ENCODE measurements around the gene RTN4R. TPM values are rescaled to one million over a fixed set of nuclear protein-coding genes. Genes with fewer than 3 reads are reported as not detected.
A peak's percentile ranks its signal among the peaks of the same experiment; 100 is the strongest.

Gene RTN4R
- total and polyA plus RNA-seq, 9 of the 15 experiments (the other 6 are each of a cell fraction or from before 2014, with no cell fraction given), result 0.04 to 2.8 (median 1.4) TPM; not detected in 3

DNA sequence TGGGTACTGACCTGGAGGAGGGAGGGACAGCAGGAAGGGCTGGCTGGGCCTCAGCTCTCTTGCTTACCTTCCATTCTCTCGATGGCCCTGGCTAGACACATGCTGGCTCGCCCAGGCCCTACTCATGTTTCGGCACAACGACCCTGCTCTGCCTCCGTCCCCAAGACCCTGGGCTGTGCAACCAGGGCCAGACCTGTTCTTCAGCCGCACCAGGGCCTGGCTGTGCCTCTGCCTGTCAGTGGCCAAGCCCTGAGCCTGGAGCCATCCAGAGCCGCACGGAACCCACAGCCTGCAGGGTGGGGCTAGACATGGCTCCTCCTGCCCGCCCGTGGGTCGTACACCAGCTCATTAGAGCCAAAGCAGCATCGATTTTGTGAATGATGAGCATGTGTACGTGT lies 47.5 kb downstream of the RTN4R start (continued):
- TF ChIP-seq, protein P1, sequence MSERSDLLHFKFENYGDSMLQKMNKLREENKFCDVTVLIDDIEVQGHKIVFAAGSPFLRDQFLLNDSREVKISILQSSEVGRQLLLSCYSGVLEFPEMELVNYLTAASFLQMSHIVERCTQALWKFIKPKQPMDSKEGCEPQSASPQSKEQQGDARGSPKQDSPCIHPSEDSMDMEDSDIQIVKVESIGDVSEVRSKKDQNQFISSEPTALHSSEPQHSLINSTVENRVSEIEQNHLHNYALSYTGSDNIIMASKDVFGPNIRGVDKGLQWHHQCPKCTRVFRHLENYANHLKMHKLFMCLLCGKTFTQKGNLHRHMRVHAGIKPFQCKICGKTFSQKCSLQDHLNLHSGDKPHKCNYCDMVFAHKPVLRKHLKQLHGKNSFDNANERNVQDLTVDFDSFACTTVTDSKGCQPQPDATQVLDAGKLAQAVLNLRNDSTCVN (CRISPR knock-in tag; IDR thresholded peaks at IDR 0.05), result no peak
- TF ChIP-seq NFATC3 (IDR thresholded peaks at IDR 0.05), result no peak
- no peak for TF ChIP-seq ZNF431 (CRISPR knock-in tag; IDR thresholded peaks at IDR 0.05)
- TF ChIP-seq ATF1 (CRISPR knock-in tag; IDR thresholded peaks at IDR 0.05), result no peak
- no peak for TF ChIP-seq ATF1 (tag; IDR thresholded peaks at IDR 0.05)
- no peak for TF ChIP-seq TFE3 (CRISPR knock-in tag; IDR thresholded peaks at IDR 0.05)
- no peak for TF ChIP-seq ILF3 (IDR thresholded peaks at IDR 0.05; ENCODE audit: borderline replicate concordance)
- no peak for TF ChIP-seq ZKSCAN8 (CRISPR knock-in tag; IDR thresholded peaks at IDR 0.05)
- no peak for TF ChIP-seq SMAD2 (IDR thresholded peaks at IDR 0.05; ENCODE audit: low read depth, low read length)
- no peak; the same call in 1 of the 2 replicates for TF ChIP-seq NR3C1 (CRISPR knock-in tag; IDR thresholded peaks at IDR 0.05)
- 0 out of 2 replicates have a peak, but pooled peaks have one; percentile 27 for TF ChIP-seq HDAC6 (IDR thresholded peaks at IDR 0.05; ENCODE audit: low read depth, low read length)
- TF ChIP-seq BRCA1 (IDR thresholded peaks at IDR 0.05), result no peak
- peak; percentile 93; the same call in 1 of the 2 replicates for TF ChIP-seq BRCA1 (CRISPR knock-in tag; IDR thresholded peaks at IDR 0.05)
- TF ChIP-seq DNMT1 (IDR thresholded peaks at IDR 0.05), result no peak
- TF ChIP-seq COPS2 (conservative IDR thresholded peaks at IDR 0.05), result no peak
- TF ChIP-seq SMAD3 (CRISPR knock-in tag; conservative IDR thresholded peaks at IDR 0.05), result no peak
- no peak for TF ChIP-seq SAFB2 (IDR thresholded peaks at IDR 0.05; ENCODE audit: borderline replicate concordance, low read depth, low read length, severe bottlenecking)
- TF ChIP-seq NFE2 (IDR thresholded peaks at IDR 0.05; ENCODE audit: low read depth), result no peak
- no peak for TF ChIP-seq TAF7 (tag; IDR thresholded peaks at IDR 0.05)
- no peak for TF ChIP-seq NCOA2 (IDR thresholded peaks at IDR 0.05; ENCODE audit: partially characterized antibody in 2 of 2)
- no peak for TF ChIP-seq RAD21 (CRISPR knock-in tag; conservative IDR thresholded peaks at IDR 0.05 in 1 of 2, IDR thresholded peaks at IDR 0.05 in 1 of 2)
- TF ChIP-seq ZNF282 (CRISPR knock-in tag; IDR thresholded peaks at IDR 0.05), result 0 out of 2 replicates have a peak, but pooled peaks have one; percentile 51
- no peak for TF ChIP-seq RHOXF2B (CRISPR knock-in tag; conservative IDR thresholded peaks at IDR 0.05)
- TF ChIP-seq, protein P2, sequence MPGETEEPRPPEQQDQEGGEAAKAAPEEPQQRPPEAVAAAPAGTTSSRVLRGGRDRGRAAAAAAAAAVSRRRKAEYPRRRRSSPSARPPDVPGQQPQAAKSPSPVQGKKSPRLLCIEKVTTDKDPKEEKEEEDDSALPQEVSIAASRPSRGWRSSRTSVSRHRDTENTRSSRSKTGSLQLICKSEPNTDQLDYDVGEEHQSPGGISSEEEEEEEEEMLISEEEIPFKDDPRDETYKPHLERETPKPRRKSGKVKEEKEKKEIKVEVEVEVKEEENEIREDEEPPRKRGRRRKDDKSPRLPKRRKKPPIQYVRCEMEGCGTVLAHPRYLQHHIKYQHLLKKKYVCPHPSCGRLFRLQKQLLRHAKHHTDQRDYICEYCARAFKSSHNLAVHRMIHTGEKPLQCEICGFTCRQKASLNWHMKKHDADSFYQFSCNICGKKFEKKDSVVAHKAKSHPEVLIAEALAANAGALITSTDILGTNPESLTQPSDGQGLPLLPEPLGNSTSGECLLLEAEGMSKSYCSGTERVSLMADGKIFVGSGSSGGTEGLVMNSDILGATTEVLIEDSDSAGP (CRISPR knock-in tag; IDR thresholded peaks at IDR 0.05), result no peak
- TF ChIP-seq IRF2 (CRISPR knock-in tag; IDR thresholded peaks at IDR 0.05), result peak; percentile 92
- peak; percentile 71; the same call in 1 of the 2 replicates for TF ChIP-seq MCM3 (IDR thresholded peaks at IDR 0.05)
- TF ChIP-seq ZC3H4 (CRISPR knock-in tag; IDR thresholded peaks at IDR 0.05; ENCODE audit: borderline replicate concordance), result peak; percentile 67
- no peak for TF ChIP-seq ZNF24 (IDR thresholded peaks at IDR 0.05)
- no peak for TF ChIP-seq TEAD4 (IDR thresholded peaks at IDR 0.05; ENCODE audit: low read length)
- peak; percentile 44; the same call in 1 of the 2 replicates for TF ChIP-seq TEAD4 (CRISPR knock-in tag; IDR thresholded peaks at IDR 0.05; ENCODE audit: borderline replicate concordance)

Measured in K562 (cell line).